H1 (cell line): ENCODE measurements around the gene ATP6V0D1. TPM values are rescaled to one million over a fixed set of nuclear protein-coding genes. Genes with fewer than 3 reads are reported as not detected.
"Not testable (repeated sequence)": the region's sequence is repeated elsewhere in the genome, so short reads cannot be mapped to it uniquely, and the experiment has no call there.

Source experiments
- CTCF ChIA-PET: fragments of 300-600 bp; sonication (Branson Sonifier 250); formaldehyde crosslinking; loops from one replicate; lab custom pipeline; 2021; ENCODE audit not compliant: partially characterized antibody; lab: Charles Lee
- POLR2A ChIA-PET: fragments of 300-600 bp; sonication (Branson Sonifier 250); formaldehyde crosslinking; loops from one replicate; lab custom pipeline; 2021; ENCODE audit warnings: inconsistent platforms; ENCODE audit not compliant: partially characterized antibody; lab: Charles Lee
- DNase-seq, 2 experiments: peaks; one replicate each; pipeline versions ENCODE4 v3.0.0 to v3.0.0-alpha.2; 2010 to 2022; ENCODE audit warnings: low spot score in 2 of 2, low read depth in 1 of 2, mixed read lengths in 1 of 2
- FAIRE-seq: peaks from 2 replicates; lab custom pipeline; 2011; peaks lifted over from hg19 to GRCh38; lab: Jason Lieb, UNC
- H2AFZ ChIP-seq: 2 replicates; pipeline ENCODE4 v1.8.1; 2012; ENCODE audit warnings: low read length, inconsistent platforms
- H2AK5ac ChIP-seq: 2 replicates; pipeline ENCODE4 v1.6.1; 2013; ENCODE audit warnings: low read depth, low read length
- H2BK120ac ChIP-seq: replicated peaks from 2 replicates; pipeline ENCODE3; 2013; ENCODE audit warnings: low read depth, low read length, inconsistent platforms
- H2BK12ac ChIP-seq: 2 replicates; pipeline ENCODE4 v1.6.1; 2013; ENCODE audit warnings: low read depth, low read length
- H2BK15ac ChIP-seq: 2 replicates; pipeline ENCODE4 v1.6.1; 2013; ENCODE audit warnings: low read length
- H2BK20ac ChIP-seq: 2 replicates; pipeline ENCODE4 v1.6.1; 2013; ENCODE audit warnings: low read length
- H2BK5ac ChIP-seq: 2 replicates; pipeline ENCODE4 v1.6.1; 2013; ENCODE audit warnings: low read depth, low read length
- H3K14ac ChIP-seq: 2 replicates; pipeline ENCODE4 v1.6.1; 2013; ENCODE audit warnings: inconsistent platforms; ENCODE audit not compliant: insufficient read length
- H3K18ac ChIP-seq: 2 replicates; pipeline ENCODE4 v1.6.1; 2013; ENCODE audit warnings: low read length; ENCODE audit errors: extremely low read depth
- H3K23ac ChIP-seq: 2 replicates; pipeline ENCODE4 v1.6.1; 2013; ENCODE audit warnings: inconsistent platforms; ENCODE audit not compliant: insufficient read length
- H3K23me2 ChIP-seq: 2 replicates; pipeline ENCODE4 v1.6.1; 2013; ENCODE audit warnings: low read depth, low read length
- H3K27ac ChIP-seq: 2 replicates; pipeline ENCODE4 v1.6.1; 2011; ENCODE audit warnings: low read depth, low read length, inconsistent platforms
- H3K27me3 ChIP-seq, 4 experiments: replicated peaks in 1 of 4; 1 replicate in 1 of 4; 2 replicates in 3 of 4; pipeline versions ENCODE4 v1.6.1 to v1.8.1; 2011 to 2013; ENCODE audit warnings: low read length in 3 of 4, mild to moderate bottlenecking in 3 of 4, inconsistent platforms in 2 of 4, mixed read lengths in 2 of 4, moderate library complexity in 1 of 4; ENCODE audit not compliant: control insufficient read depth in 3 of 4, insufficient read depth in 3 of 4; ENCODE audit errors: extremely low read depth in 1 of 4
- H3K36me3 ChIP-seq, 4 experiments: 2 replicates each; pipeline versions ENCODE4 v1.6.1 to v1.8.1; 2011 to 2013; ENCODE audit warnings: mild to moderate bottlenecking in 4 of 4, low read length in 3 of 4, moderate library complexity in 2 of 4, control low read depth in 1 of 4, inconsistent platforms in 1 of 4; ENCODE audit not compliant: insufficient read depth in 4 of 4, control insufficient read depth in 2 of 4
- H3K4ac ChIP-seq: replicated peaks from 2 replicates; pipeline ENCODE3; 2013; ENCODE audit warnings: low read length, low read depth, mixed read lengths, inconsistent platforms; ENCODE audit not compliant: insufficient read length
- H3K4me1 ChIP-seq, 4 experiments: replicated peaks in 1 of 4; 1 replicate in 1 of 4; 2 replicates in 3 of 4; pipeline versions ENCODE4 v1.6.1 to v1.8.1; 2011 to 2013; ENCODE audit warnings: low read length in 3 of 4, inconsistent platforms in 2 of 4, mixed read lengths in 1 of 4; ENCODE audit not compliant: insufficient read depth in 4 of 4, control insufficient read depth in 3 of 4
- H3K4me2 ChIP-seq, 2 experiments: 2 replicates each; pipeline versions ENCODE4 v1.6.1 to v1.8.1; 2011 to 2013; ENCODE audit warnings: low read depth in 2 of 2, low read length in 2 of 2, control low read depth in 1 of 2, inconsistent platforms in 1 of 2, mild to moderate bottlenecking in 1 of 2; ENCODE audit not compliant: insufficient read depth in 1 of 2
- H3K4me3 ChIP-seq, 4 experiments: fragments of 200-600, 300-600 bp in 1 of 4; sonication (generic), shearing (Covaris generic), sonication (Bioruptor Twin) in 1 of 4; 2 replicates each; pipeline versions ENCODE4 v1.5.1 to v1.8.1; 2011 to 2016; ENCODE audit warnings: low read length in 4 of 4, low read depth in 3 of 4, control low read depth in 2 of 4, inconsistent platforms in 2 of 4, mild to moderate bottlenecking in 2 of 4, mixed read lengths in 1 of 4, moderate library complexity in 1 of 4; ENCODE audit not compliant: insufficient read depth in 2 of 4; ENCODE audit errors: extremely low read depth in 1 of 4
- H3K56ac ChIP-seq: replicated peaks from 2 replicates; pipeline ENCODE3; 2013; ENCODE audit warnings: low read depth, mild to moderate bottlenecking, mixed read lengths, low read length, inconsistent platforms; ENCODE audit not compliant: insufficient read length
- H3K79me1 ChIP-seq: 2 replicates; pipeline ENCODE4 v1.6.1; 2013; ENCODE audit warnings: low read depth, low read length, control low read depth
- H3K79me2 ChIP-seq, 2 experiments: 2 replicates each; pipeline versions ENCODE4 v1.6.1 to v1.8.1; 2012 to 2013; ENCODE audit warnings: low read length in 2 of 2, mild to moderate bottlenecking in 2 of 2, inconsistent platforms in 1 of 2; ENCODE audit not compliant: insufficient read depth in 2 of 2, control insufficient read depth in 1 of 2
- H3K9ac ChIP-seq, 4 experiments: replicated peaks in 1 of 4; 1 replicate in 1 of 4; 2 replicates in 3 of 4; pipeline versions ENCODE4 v1.6.1 to v1.8.1; 2011 to 2013; ENCODE audit warnings: low read depth in 3 of 4, low read length in 3 of 4, control low read depth in 2 of 4, mild to moderate bottlenecking in 2 of 4, moderate library complexity in 2 of 4, inconsistent platforms in 1 of 4; ENCODE audit errors: extremely low read depth in 1 of 4
- H3K9me3 ChIP-seq, 2 experiments: 2 replicates each; pipeline versions ENCODE4 v1.6.1 to v1.8.1; 2012 to 2013; ENCODE audit warnings: mild to moderate bottlenecking in 2 of 2, moderate library complexity in 2 of 2, control low read depth in 1 of 2, inconsistent platforms in 1 of 2, low read depth in 1 of 2, low read length in 1 of 2, mixed read lengths in 1 of 2; ENCODE audit not compliant: insufficient read depth in 2 of 2
- H4K20me1 ChIP-seq, 2 experiments: replicated peaks in 1 of 2; 2 replicates each; pipeline versions ENCODE3 to v1.8.1; 2011 to 2013; ENCODE audit warnings: inconsistent platforms in 2 of 2, low read length in 2 of 2, mild to moderate bottlenecking in 1 of 2; ENCODE audit not compliant: insufficient read depth in 2 of 2, control insufficient read depth in 1 of 2
- H4K5ac ChIP-seq: 2 replicates; pipeline ENCODE4 v1.6.1; 2013; ENCODE audit warnings: low read length, low read depth, mixed read lengths, inconsistent platforms; ENCODE audit not compliant: insufficient read length
- H4K8ac ChIP-seq: 2 replicates; pipeline ENCODE4 v1.8.0; 2013; ENCODE audit warnings: mild to moderate bottlenecking, moderate library complexity, low read length, inconsistent platforms; ENCODE audit not compliant: insufficient read depth; ENCODE audit errors: extremely low read depth
- H4K91ac ChIP-seq: replicated peaks from 2 replicates; pipeline ENCODE3; 2013; ENCODE audit warnings: low read length, mixed read lengths, inconsistent platforms; ENCODE audit not compliant: insufficient read length
- WGBS, 2 experiments: shearing (Covaris generic) in 1 of 2; methylation state at CpG; one replicate each; pipeline versions ENCODE4 v1.1.6 to v1.1.7; 2013 to 2015; ENCODE audit warnings: low lambda C conversion rate in 2 of 2, mixed read lengths in 2 of 2, inconsistent platforms in 1 of 2, low coverage in 1 of 2, missing lambda C conversion rate in 1 of 2; ENCODE audit not compliant: insufficient replicate concordance in 2 of 2, insufficient coverage in 1 of 2, insufficient read length in 1 of 2; ENCODE audit errors: extremely low coverage in 1 of 2, missing lambda C conversion rate in 1 of 2; 5-methylcytosine and 5-hydroxymethylcytosine counted together
- polyA plus RNA-seq, 7 experiments: library from polyadenylated mRNA; depleted of rRNA in 3 of 7; stranded (reverse) in 5 of 7; unstranded in 2 of 7; fragments of >200 nt in 5 of 7; fragments of 200-250 nt in 2 of 7; gene quantifications; 1 replicate in 5 of 7; 2 replicates in 1 of 7; 4 replicates in 1 of 7; pipeline versions ENCODE4 v1.2.1 to v1.2.3, GENCODE V29; 2011 to 2013; ENCODE audit warnings: missing spikeins in 2 of 7, mixed read lengths in 2 of 7
- total RNA-seq: library from RNA; stranded (reverse); fragmentation: NEBNext Ultra II Directional; extraction: Animal tissue kit (Norgen Biotek cat#: 25700); gene quantifications from 2 replicates; pipeline ENCODE4 v1.2.1, GENCODE V29; 2021

Gene ATP6V0D1
- total and polyA plus RNA-seq, 2 of the 8 experiments (the other 6 are each of a cell fraction or from before 2014, with no cell fraction given) = 47.3 to 134 TPM

- H3K14ac ChIP-seq, H4K8ac ChIP-seq, H3K27ac ChIP-seq, H2AK5ac ChIP-seq, H3K36me3 ChIP-seq, H3K23ac ChIP-seq, H3K79me2 ChIP-seq, H3K4me3 ChIP-seq, H3K56ac ChIP-seq, DNase-seq, H3K18ac ChIP-seq, H3K23me2 ChIP-seq, H2BK15ac ChIP-seq, FAIRE-seq, H2BK120ac ChIP-seq, H2BK20ac ChIP-seq, H3K4ac ChIP-seq, H4K91ac ChIP-seq, H3K4me2 ChIP-seq, H2BK5ac ChIP-seq, POLR2A ChIA-PET, H3K79me1 ChIP-seq, H3K4me1 ChIP-seq, H2AFZ ChIP-seq, H3K9ac ChIP-seq, H2BK12ac ChIP-seq, H4K20me1 ChIP-seq, H3K9me3 ChIP-seq, H4K5ac ChIP-seq: not testable (repeated sequence)
- peaks cover 45 to 75% (median 63%) of the 10 kb centered on the region in 4 experiments for H3K27me3 ChIP-seq
- CTCF ChIA-PET = interaction anchor here (15.2 to 21.5 kb wide), 2 partner anchors 26 to 35 kb away, joined by 166 to 335 read pairs; no protein-coding TSS in a partner anchor
- WGBS, 2 experiments = 79% methylated on average over 4 of the region's 4 CpGs; no CpG with 5 or more reads in 1 of the 2 experiments
Measured at GRCh38 chr16:67487561-67487960, 6.6 kb upstream of the ATP6V0D1 start.
